K562 (cell line): ENCODE results near the gene AKT1. TPM values are rescaled to one million over a fixed set of nuclear protein-coding genes. Genes with fewer than 3 reads are reported as not detected.
A peak's percentile ranks its signal among the peaks of the same experiment; 100 is the strongest.

Experiments used
- ATAC-seq: fragments of 200-7000 bp; cut with Tn5 transposase; 3 replicates; pipeline ENCODE4 v1.9.1; 2020; ENCODE audit warnings: moderate library complexity
- BruUV-seq: library from RNA; stranded (reverse); fragments of 400-500 nt; replicated peaks from 2 replicates; lab custom pipeline; 2021; lab: Mats Ljungman, UMichigan
- CTCF ChIA-PET: fragments of 300-600 bp; formaldehyde crosslinking; extraction: SDS; loops from one replicate; lab custom pipeline; 2021; ENCODE audit warnings: low intra/inter-chr PET ratio; lab: Yijun Ruan, JAX
- POLR2A ChIA-PET: fragments of 300-600, 350-650 bp; sonication (Branson Sonifier 250); formaldehyde crosslinking; extraction: SDS; loops from one replicate; lab custom pipeline; 2021; ENCODE audit warnings: antibody characterized with exemption, inconsistent platforms; lab: Yijun Ruan, JAX
- DNase-seq, 4 experiments: peaks; one replicate each; pipeline versions ENCODE4 v3.0.0 to v3.0.0-alpha.2; 2011 to 2018; ENCODE audit warnings: low spot score in 3 of 4, mixed read lengths in 3 of 4; ENCODE audit errors: extremely low read depth in 1 of 4
- FAIRE-seq: peaks from 2 replicates; lab custom pipeline; 2011; peaks lifted over from hg19 to GRCh38; lab: Jason Lieb, UNC
- H2AFZ ChIP-seq: 2 replicates; pipeline ENCODE4 v1.6.0; 2011; ENCODE audit warnings: low read depth, low read length, control low read depth, inconsistent platforms
- H3K27ac ChIP-seq: fragments of 200-600 bp; 3 replicates; pipeline ENCODE4 v1.8.0; 2011; ENCODE audit warnings: low read depth, mild to moderate bottlenecking, control low read depth, inconsistent platforms, low read length, moderate library complexity, mixed read lengths; ENCODE audit errors: extremely low read depth
- H3K27me3 ChIP-seq, 2 experiments: fragments of 300-600 bp in 1 of 2; 2 replicates in 1 of 2; 3 replicates in 1 of 2; pipeline versions ENCODE4 v1.6.0 to v1.8.0; 2011; ENCODE audit warnings: inconsistent platforms in 2 of 2, low read length in 2 of 2, mild to moderate bottlenecking in 1 of 2, mixed read lengths in 1 of 2, moderate library complexity in 1 of 2; ENCODE audit not compliant: control insufficient read depth in 2 of 2, insufficient read depth in 2 of 2
- H3K36me3 ChIP-seq: fragments of 300-600 bp; 3 replicates; pipeline ENCODE4 v1.8.0; 2011; ENCODE audit warnings: mild to moderate bottlenecking, low read length, inconsistent platforms; ENCODE audit not compliant: control insufficient read depth, insufficient read depth
- H3K4me1 ChIP-seq, 2 experiments: fragments of 200-600 bp in 1 of 2; replicated peaks in 1 of 2; 2 replicates in 1 of 2; 3 replicates in 1 of 2; pipeline versions ENCODE4 v1.5.1 to v1.8.0; 2011; ENCODE audit warnings: inconsistent platforms in 2 of 2, low read length in 2 of 2, mild to moderate bottlenecking in 1 of 2, mixed read lengths in 1 of 2, moderate library complexity in 1 of 2; ENCODE audit not compliant: control insufficient read depth in 2 of 2, insufficient read depth in 2 of 2
- H3K4me2 ChIP-seq: 2 replicates; pipeline ENCODE4 v1.6.1; 2011; ENCODE audit warnings: low read length, control low read depth, inconsistent platforms, mixed read lengths; ENCODE audit not compliant: insufficient read depth
- H3K4me3 ChIP-seq: fragments of 200-600 bp; sonication (generic), shearing (Covaris generic); 2 replicates; pipeline ENCODE4 v1.5.1; 2016; ENCODE audit warnings: control low read depth, inconsistent platforms
- H3K79me2 ChIP-seq: fragments of 200-600 bp; 3 replicates; pipeline ENCODE4 v1.8.0; 2011; ENCODE audit warnings: low read length, inconsistent platforms; ENCODE audit not compliant: control insufficient read depth, insufficient read depth
- H3K9ac ChIP-seq, 2 experiments: 2 replicates each; pipeline versions ENCODE4 v1.6.0 to v1.6.1; 2011; ENCODE audit warnings: low read depth in 2 of 2, low read length in 2 of 2, control low read depth in 1 of 2, inconsistent platforms in 1 of 2, mild to moderate bottlenecking in 1 of 2, mixed read lengths in 1 of 2; ENCODE audit not compliant: insufficient read depth in 1 of 2
- H3K9me1 ChIP-seq: one replicate; pipeline ENCODE4 v1.6.0; 2011; ENCODE audit warnings: inconsistent platforms, mild to moderate bottlenecking, low read length, moderate library complexity; ENCODE audit not compliant: control insufficient read depth, insufficient read depth
- H3K9me3 ChIP-seq: replicated peaks from 2 replicates; pipeline ENCODE4 v1.5.1; 2011; ENCODE audit warnings: low read depth, low read length, inconsistent platforms; ENCODE audit not compliant: control insufficient read depth, insufficient read depth
- H4K20me1 ChIP-seq: replicated peaks from 2 replicates; pipeline ENCODE4 v1.6.1; 2011; ENCODE audit warnings: low read length, inconsistent platforms, mixed read lengths; ENCODE audit not compliant: control insufficient read depth, insufficient read depth
- ADNP ChIP-seq: fragments of 200-800 bp; sonication (Bioruptor generic); IDR thresholded peaks from 2 replicates; pipeline ENCODE4 v1.6.1; 2016; ENCODE audit warnings: missing genetic modification characterization, missing compliant biosample characterization
- ATF3 ChIP-seq, 2 experiments: fragments of 450-650 bp in 1 of 2; sonication (generic) in 1 of 2; formaldehyde crosslinking in 1 of 2; IDR thresholded peaks in 1 of 2; conservative IDR thresholded peaks in 1 of 2; 2 replicates each; pipeline versions ENCODE4 v1.6.1 to v1.8.1; 2016 to 2023; ENCODE audit warnings: mild to moderate bottlenecking in 2 of 2, moderate library complexity in 2 of 2, inconsistent platforms in 1 of 2, missing genetic modification reagents in 1 of 2
- BCOR ChIP-seq: fragments of 450-650 bp; IDR thresholded peaks from 2 replicates; pipeline ENCODE4 v1.6.1; 2016
- CBX3 ChIP-seq, 2 experiments: IDR thresholded peaks; 1 replicate in 1 of 2; 2 replicates in 1 of 2; pipeline ENCODE4 v1.6.1; 2012; ENCODE audit warnings: inconsistent platforms in 2 of 2, low read length in 2 of 2, borderline replicate concordance in 1 of 2, control low read depth in 1 of 2
- CGGBP1 ChIP-seq: fragments of 250-450 bp; sonication (Bioruptor Pico); IDR thresholded peaks from 2 replicates; pipeline ENCODE4 v1.9.0; 2021; ENCODE audit warnings: mild to moderate bottlenecking
- HSF4 ChIP-seq: fragments of 250-450 bp; sonication (Bioruptor Pico); IDR thresholded peaks from 2 replicates; pipeline ENCODE4 v2.1.2; 2022; ENCODE audit warnings: mild to moderate bottlenecking, moderate library complexity, borderline replicate concordance
- PATZ1 ChIP-seq: fragments of 250-450 bp; sonication (Bioruptor Pico); IDR thresholded peaks from 2 replicates; pipeline ENCODE4 v1.5.0; 2020; ENCODE audit warnings: mild to moderate bottlenecking, borderline replicate concordance
- PHTF2 ChIP-seq: fragments of 250-450 bp; sonication (Bioruptor Pico); IDR thresholded peaks from 2 replicates; pipeline ENCODE4 v1.5.0; 2021; ENCODE audit warnings: mild to moderate bottlenecking
- RBM14 ChIP-seq: fragments of 200-400 bp; formaldehyde crosslinking; IDR thresholded peaks from 2 replicates; pipeline ENCODE4 v1.6.1; 2018; ENCODE audit warnings: low read depth, mild to moderate bottlenecking, low read length, moderate library complexity, borderline replicate concordance; ENCODE audit not compliant: insufficient read depth
- RBM25 ChIP-seq: fragments of 200-400 bp; formaldehyde crosslinking; IDR thresholded peaks from 2 replicates; pipeline ENCODE4 v1.6.1; 2018; ENCODE audit warnings: low read length, low read depth, moderate library complexity; ENCODE audit not compliant: severe bottlenecking
- RCOR1 ChIP-seq, 2 experiments: IDR thresholded peaks; 2 replicates each; pipeline ENCODE4 v1.6.1; 2012; ENCODE audit warnings: low read depth in 2 of 2, low read length in 2 of 2, borderline replicate concordance in 1 of 2, improper control_type of control experiment in 1 of 2
- SMARCA5 ChIP-seq: fragments of 450-650 bp; IDR thresholded peaks from 2 replicates; pipeline ENCODE4 v1.6.1; 2016
- SNRNP70 ChIP-seq: fragments of 200-400 bp; formaldehyde crosslinking; optimal IDR thresholded peaks from 2 replicates; pipeline ENCODE3; 2017; ENCODE audit warnings: low read depth, low read length
- STAT5A ChIP-seq: IDR thresholded peaks from 2 replicates; pipeline ENCODE4 v1.6.1; 2012; ENCODE audit warnings: low read length, inconsistent platforms, borderline replicate concordance
- ZC3H4 ChIP-seq: sonication (generic); formaldehyde crosslinking; IDR thresholded peaks from 2 replicates; pipeline ENCODE4 v1.9.0; 2021; ENCODE audit warnings: missing genetic modification reagents, borderline replicate concordance
- ZSCAN29 ChIP-seq: fragments of 450-650 bp; IDR thresholded peaks from 2 replicates; pipeline ENCODE4 v1.6.1; 2017
- WGBS: fragments of 100-300 bp; shearing (Covaris generic); methylation state at CpG from one replicate; pipeline ENCODE4 v1.1.6; 2016; ENCODE audit warnings: low coverage, mixed read lengths; ENCODE audit not compliant: insufficient coverage; ENCODE audit errors: missing lambda C conversion rate; 5-methylcytosine and 5-hydroxymethylcytosine counted together
- in situ Hi-C: fragments of 300-500 bp; cut with MboI; formaldehyde crosslinking; loops from 4 replicates; pipeline ENCODE4 v1.15.0; 2018; ENCODE audit warnings: inconsistent platforms, mixed read lengths
- intact Hi-C: fragments of 100-400 bp; cut with micrococcal nuclease; formaldehyde crosslinking; loops from 2 replicates; pipeline ENCODE4 v1.14.2; 2022
- polyA plus RNA-seq, 8 experiments: library from polyadenylated mRNA; depleted of rRNA in 4 of 8; stranded (reverse) in 5 of 8; unstranded in 3 of 8; fragments of >200 nt; fragmentation: Nextera tagmentation in 2 of 8; fragmentation: Illumina TruSeq in 1 of 8; extraction: Ambion mirVana in 2 of 8; extraction: Trizol in 1 of 8; gene quantifications; 2 replicates each; pipeline versions ENCODE4 v1.2.1 to v1.2.3, GENCODE V29; 2011 to 2014; ENCODE audit warnings: inconsistent platforms in 1 of 8, missing spikeins in 1 of 8
- total RNA-seq, 7 experiments: library from RNA; depleted of rRNA in 6 of 7; stranded (reverse); fragments of >200 nt in 6 of 7; fragmentation: Illumina TruSeq in 2 of 7; extraction: Trizol in 2 of 7; gene quantifications; 2 replicates each; pipeline versions ENCODE4 v1.2.1 to v1.2.3, GENCODE V29; 2011 to 2021; ENCODE audit warnings: low replicate concordance in 1 of 7

The AKT1 gene
- total and polyA plus RNA-seq, 9 of the 15 experiments (the other 6 are each of a cell fraction or from before 2014, with no cell fraction given), result 0.49 to 132 (median 75.1) TPM

- TF ChIP-seq PATZ1 (CRISPR knock-in tag), result no peak
Observed at GRCh38 chr14:104818714-104819161, 23.2 kb upstream of the AKT1 start (continued).

GRCh38 chr14:104817930-104818713, 22.6 kb upstream of the AKT1 start:
- FAIRE-seq, result no peak
- intact Hi-C loops (no loop called here), in situ Hi-C loops (no loop called here)
- H3K27ac ChIP-seq, result no peak overlapping the region
- 100% methylated on average over 4 of the region's 8 CpGs for WGBS
- BruUV-seq, result no TSS peak
- no peak for DNase-seq
- H4K20me1 ChIP-seq, result no peaks in the 10 kb centered on the region
- no peak overlapping the region for H3K4me3 ChIP-seq
- H3K27me3 ChIP-seq, result no peaks in the 10 kb centered on the region
- no peak for ATAC-seq
- H3K9ac ChIP-seq, result no peak overlapping the region; a peak in 1 of 4 replicates
- no peaks in the 10 kb centered on the region for H3K9me1 ChIP-seq
- peaks cover 14% of the 10 kb centered on the region; the same call in 2 of the 3 replicates for H3K36me3 ChIP-seq
- ChIA-PET POLR2A (interaction anchor here (1.0 kb wide), 1 partner anchor 14 kb away, joined by 3 read pairs; no protein-coding TSS in a partner anchor), CTCF (no interaction called here)
- peaks cover 7 to 38% of the 10 kb centered on the region in 2 experiments; a peak in 3 of 5 replicates for H3K4me1 ChIP-seq
- no peak overlapping the region for H3K4me2 ChIP-seq
- H3K9me3 ChIP-seq, result no peaks in the 10 kb centered on the region
- peaks cover 43% of the 10 kb centered on the region for H3K79me2 ChIP-seq
- no peak overlapping the region for H2AFZ ChIP-seq
- TF ChIP-seq RCOR1 (IDR thresholded peaks at IDR 0.05; ENCODE audit: borderline replicate concordance in 1 of 2, low read depth in 2 of 2, low read length in 2 of 2) (peak in 1 of 2 experiments; percentile 15; a peak in 1 of 4 replicates), CGGBP1 (CRISPR knock-in tag) (no peak), ADNP (tag) (peak; percentile 71), ZC3H4 (no peak), ZSCAN29 (no peak), ATF3 (IDR thresholded peaks at IDR 0.05) (no peak), ATF3 (CRISPR knock-in tag; conservative IDR thresholded peaks at IDR 0.05) (no peak), RBM25 (peak; percentile 97), BCOR (peak; percentile 65; the same call in 1 of the 2 replicates), CBX3 (IDR thresholded peaks at IDR 0.05; ENCODE audit: borderline replicate concordance in 1 of 2, low read length in 2 of 2) (peak in 1 of 2 experiments; percentile 41; a peak in 1 of 3 replicates), SMARCA5 (peak; percentile 70; the same call in 1 of the 2 replicates), HSF4 (CRISPR knock-in tag) (no peak), SNRNP70 (no peak), PHTF2 (CRISPR knock-in tag) (no peak), STAT5A (no peak), RBM14 (no peak)
